PFSK-1 (cell line): ENCODE measurements around the gene MAMDC4.

ENCODE experiments used
- FOXP2 ChIP-seq: optimal IDR thresholded peaks from 2 replicates; pipeline ENCODE3; 2011; ENCODE audit warnings: borderline replicate concordance, control low read depth, inconsistent platforms; ENCODE audit not compliant: insufficient read depth; ENCODE audit errors: extremely low read length, extremely low read depth
- POLR2AphosphoS5 ChIP-seq: IDR thresholded peaks from 2 replicates; pipeline ENCODE4 v1.6.1; 2012; ENCODE audit warnings: low read depth, mild to moderate bottlenecking, control low read depth, low read length, moderate library complexity
- REST ChIP-seq, 2 experiments: IDR thresholded peaks; 2 replicates each; pipeline versions ENCODE4 v1.6.1 to v1.8.0; 2011 to 2012; ENCODE audit warnings: low read depth in 2 of 2, low read length in 2 of 2, control low read depth in 1 of 2, inconsistent platforms in 1 of 2, mild to moderate bottlenecking in 1 of 2, moderate library complexity in 1 of 2; ENCODE audit not compliant: insufficient read depth in 1 of 2
- SIN3A ChIP-seq: IDR thresholded peaks from 2 replicates; pipeline ENCODE4 v1.6.1; 2012; ENCODE audit warnings: mild to moderate bottlenecking, low read length, moderate library complexity, borderline replicate concordance; ENCODE audit not compliant: insufficient read depth
- TAF1 ChIP-seq: IDR thresholded peaks from 2 replicates; pipeline ENCODE4 v1.6.1; 2012; ENCODE audit warnings: low read length, control low read depth, borderline replicate concordance; ENCODE audit not compliant: insufficient read depth

GRCh38 chr9:136835932-136836904 lies 15.9 kb upstream of the MAMDC4 start:
- TF ChIP-seq POLR2AphosphoS5 (no peak), SIN3A (no peak), REST (IDR thresholded peaks at IDR 0.05; ENCODE audit: insufficient read depth in 1 of 2, low read depth in 2 of 2, low read length in 2 of 2) (no peak), TAF1 (no peak), FOXP2 (no peak)
